Neural crest cell (in vitro differentiated cells): ENCODE data around the gene SMC1B. TPM values are rescaled to one million over a fixed set of nuclear protein-coding genes. Genes with fewer than 3 reads are reported as not detected.
"Not testable (repeated sequence)": the region's sequence is repeated elsewhere in the genome, so short reads cannot be mapped to it uniquely, and the experiment has no call there.

ENCODE experiments used
- DNase-seq: peaks from one replicate; pipeline ENCODE4 v3.0.0; 2021; ENCODE audit warnings: low read depth, mixed read lengths, low spot score
- H3K27ac Mint-ChIP-seq: one replicate; pipeline ENCODE4 v1.8.0; 2021; ENCODE audit warnings: mild to moderate bottlenecking, mixed read lengths; ENCODE audit not compliant: unreplicated experiment
- H3K27me3 Mint-ChIP-seq: 2 replicates; pipeline ENCODE4 v1.8.0; 2021; ENCODE audit warnings: low read depth, mild to moderate bottlenecking, mixed read lengths
- H3K36me3 Mint-ChIP-seq: 2 replicates; pipeline ENCODE4 v1.8.0; 2021; ENCODE audit warnings: low read depth, mild to moderate bottlenecking, mixed read lengths
- H3K4me1 Mint-ChIP-seq: 2 replicates; pipeline ENCODE4 v1.8.0; 2021; ENCODE audit warnings: mixed read lengths
- H3K4me3 Mint-ChIP-seq: one replicate; pipeline ENCODE4 v1.8.0; 2021; ENCODE audit warnings: mild to moderate bottlenecking, mixed read lengths
- H3K9me3 Mint-ChIP-seq: 2 replicates; pipeline ENCODE4 v1.8.0; 2021; ENCODE audit warnings: mixed read lengths
- CTCF ChIP-seq: fragments of 200-600 bp; sonication (generic); conservative IDR thresholded peaks from 2 replicates; pipeline ENCODE4 v1.5.0; 2021; ENCODE audit warnings: antibody characterized with exemption, mild to moderate bottlenecking
- total RNA-seq: library from RNA; stranded (reverse); gene quantifications from 2 replicates; pipeline ENCODE4 v1.2.1, GENCODE V29; 2021

SMC1B gene
- total RNA-seq, 1 donor from 2014 or later, result not detected

GRCh38 chr22:45366713-45367112 lies 46.7 kb downstream of the SMC1B start:
- H3K9me3 Mint-ChIP-seq, result peaks cover 6% of the 10 kb centered on the region
- no peak overlapping the region for H3K27ac Mint-ChIP-seq
- no peaks in the 10 kb centered on the region for H3K4me1 Mint-ChIP-seq
- no peak for DNase-seq
- peaks cover 8% of the 10 kb centered on the region for H3K27me3 Mint-ChIP-seq
- H3K4me3 Mint-ChIP-seq, result no peak overlapping the region
- H3K36me3 Mint-ChIP-seq, result no peaks in the 10 kb centered on the region
- no peak for TF ChIP-seq CTCF

- Mint-ChIP-seq H3K27ac (no peak overlapping the region), H3K4me3 (no peak overlapping the region)
- no peak for TF ChIP-seq CTCF
These were observed 53.8 kb downstream of the SMC1B start for GRCh38 chr22:45359627-45360026.

GRCh38 chr22:45358127-45358526 lies 55.3 kb downstream of the SMC1B start:
- Mint-ChIP-seq H3K27me3 (peaks cover 10% of the 10 kb centered on the region), H3K9me3 (no peaks in the 10 kb centered on the region), H3K27ac (no peak overlapping the region), H3K4me3 (no peak overlapping the region), H3K36me3 (no peaks in the 10 kb centered on the region), H3K4me1 (no peaks in the 10 kb centered on the region)
- TF ChIP-seq CTCF, result no peak
- no peak for DNase-seq

More at GRCh38 chr22:45359627-45360026, 53.8 kb downstream of the SMC1B start:
- Mint-ChIP-seq H3K36me3 (no peaks in the 10 kb centered on the region), H3K4me1 (no peaks in the 10 kb centered on the region), H3K27me3 (peaks cover 10% of the 10 kb centered on the region), H3K9me3 (no peaks in the 10 kb centered on the region)
- DNase-seq, result no peak

- Mint-ChIP-seq H3K4me3 (no peak overlapping the region), H3K27me3 (peaks cover 10% of the 10 kb centered on the region), H3K36me3 (no peaks in the 10 kb centered on the region), H3K4me1 (no peaks in the 10 kb centered on the region), H3K27ac (no peak overlapping the region), H3K9me3 (no peaks in the 10 kb centered on the region)
- no peak for DNase-seq
- no peak for TF ChIP-seq CTCF
These were observed 55.9 kb downstream of the SMC1B start for GRCh38 chr22:45357490-45357889.

GRCh38 chr22:45353786-45354185 lies 59.6 kb downstream of the SMC1B start:
- Mint-ChIP-seq H3K4me1 (no peaks in the 10 kb centered on the region), H3K4me3 (no peak overlapping the region), H3K9me3 (no peaks in the 10 kb centered on the region), H3K27me3 (no peaks in the 10 kb centered on the region), H3K27ac (no peak overlapping the region), H3K36me3 (no peaks in the 10 kb centered on the region)
- no peak for DNase-seq
- TF ChIP-seq CTCF, result no peak

GRCh38 chr22:45352757-45353156 lies 60.6 kb downstream of the SMC1B start:
- not testable (repeated sequence) for H3K27me3 Mint-ChIP-seq, H3K4me1 Mint-ChIP-seq, DNase-seq, H3K27ac Mint-ChIP-seq, H3K4me3 Mint-ChIP-seq, H3K36me3 Mint-ChIP-seq, H3K9me3 Mint-ChIP-seq
